Cardiac septum (tissue), 1 donor: Measurements from ENCODE around the gene CYP4A11. TPM values are rescaled to one million over a fixed set of nuclear protein-coding genes. Genes with fewer than 3 reads are reported as not detected.
"Not testable (repeated sequence)": the region's sequence is repeated elsewhere in the genome, so short reads cannot be mapped to it uniquely, and the experiment has no call there.

Experiments
- DNase-seq: peaks from one replicate; pipeline ENCODE4 v3.0.0-alpha.2; 2020; ENCODE audit warnings: low spot score
- intact Hi-C: fragments of 100-400 bp; cut with DNase I; formaldehyde crosslinking; loops from one replicate; pipeline ENCODE4 v1.14.0; 2022
- total RNA-seq: library from RNA; stranded (reverse); fragmentation: NEBNext Ultra II Directional; extraction: Animal tissue kit (Norgen Biotek cat#: 25700); gene quantifications from one replicate; pipeline ENCODE4 v1.2.1, GENCODE V29; 2021
- donor health status: DM: no; HTN: no; CAD: no.

CYP4A11 gene
- total RNA-seq, 1 donor from 2014 or later, result not detected

DNA sequence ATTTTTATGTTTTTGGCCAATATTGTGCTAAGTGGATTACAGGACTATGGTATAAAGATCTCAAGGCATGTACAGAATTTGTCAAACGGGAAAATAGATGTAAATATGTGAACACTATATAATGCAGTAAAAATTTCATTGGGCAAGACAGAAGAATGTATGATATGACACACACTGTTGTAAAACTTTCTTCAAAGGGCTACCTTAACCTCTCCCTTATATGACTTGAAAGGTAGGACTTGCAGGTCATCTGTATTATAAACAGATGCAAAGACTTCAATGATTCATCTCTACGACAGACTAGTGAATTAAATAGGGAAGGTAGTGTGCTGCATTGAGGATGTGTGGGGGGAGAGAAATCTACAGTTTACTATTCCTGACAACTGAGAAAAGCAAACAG lies 9.3 kb downstream of the CYP4A11 start:
- DNase-seq, intact Hi-C loops: not testable (repeated sequence)

DNA sequence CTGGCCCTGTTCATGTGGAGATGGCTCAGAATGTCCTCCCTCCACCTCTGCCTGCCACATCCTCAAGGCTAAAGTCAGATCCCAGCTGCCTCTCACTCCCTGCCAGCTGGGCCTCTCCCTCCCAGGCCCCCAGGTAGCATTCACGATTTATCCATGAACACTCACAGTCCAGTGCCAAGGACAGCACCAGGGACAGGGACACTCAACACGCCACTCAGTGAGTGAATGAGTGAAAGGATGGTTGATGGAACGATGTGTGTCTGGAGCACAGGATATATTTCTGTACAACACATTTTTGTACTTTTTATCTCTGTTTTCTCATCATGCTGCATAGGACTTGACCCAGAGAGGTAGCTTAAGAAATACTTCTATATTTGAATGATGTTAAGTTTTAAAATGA lies 10.1 kb downstream of the CYP4A11 start:
- intact Hi-C loops, result no loop called here

DNA sequence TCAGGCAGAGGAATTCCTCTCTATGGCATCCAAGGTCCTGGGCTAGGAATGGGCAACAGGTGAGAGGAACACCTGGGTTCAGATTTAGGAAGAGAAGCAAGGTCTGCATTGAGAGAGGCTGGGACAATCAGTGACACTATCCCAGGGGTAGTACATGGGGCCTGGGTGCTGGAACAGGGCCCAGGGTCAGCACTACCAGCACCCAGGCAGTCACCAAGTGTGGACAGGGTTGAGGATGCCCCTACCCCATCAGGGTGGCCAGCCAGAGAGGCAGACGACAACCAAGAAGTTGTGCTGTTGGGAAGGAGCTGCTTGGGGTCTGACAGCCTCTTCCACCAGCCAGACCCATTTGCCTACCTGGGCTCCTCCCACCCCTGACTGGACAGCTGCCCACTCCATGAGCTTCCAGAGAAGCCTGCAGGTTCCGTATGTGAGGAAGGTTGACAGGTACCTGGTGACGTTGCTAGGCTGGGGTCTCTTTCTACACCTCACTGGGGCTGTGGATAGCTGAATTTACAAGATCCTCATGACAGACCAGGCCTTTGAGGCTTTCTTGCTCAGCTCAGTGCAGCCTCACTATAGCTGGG lies 13.9 kb downstream of the CYP4A11 start:
- intact Hi-C loops, result no loop called here
- DNase-seq, result no peak

More for the DNA sequence above, 10.1 kb downstream of the CYP4A11 start:
- no peak for DNase-seq

DNA sequence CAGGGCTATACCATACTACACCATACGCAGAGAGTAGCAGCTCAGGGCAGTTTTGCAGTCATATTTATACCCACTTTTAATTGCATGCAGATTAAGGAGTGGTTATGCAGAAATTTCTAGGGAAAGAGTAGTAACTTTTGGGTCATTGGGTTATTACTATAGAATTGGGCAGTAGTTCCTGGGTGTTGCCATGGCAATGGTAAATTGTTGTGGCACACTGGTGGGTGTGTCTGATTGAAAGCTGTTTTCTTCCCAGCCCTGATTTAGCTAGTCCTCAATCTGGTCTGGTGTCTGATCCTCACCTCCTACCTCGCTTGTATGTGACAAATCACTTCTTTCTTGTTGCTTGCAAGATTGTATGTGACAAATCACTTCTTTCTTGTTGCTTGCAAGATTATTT lies 30.5 kb downstream of the CYP4A11 start:
- DNase-seq, result no peak
- intact Hi-C loops, result no loop called here

DNA sequence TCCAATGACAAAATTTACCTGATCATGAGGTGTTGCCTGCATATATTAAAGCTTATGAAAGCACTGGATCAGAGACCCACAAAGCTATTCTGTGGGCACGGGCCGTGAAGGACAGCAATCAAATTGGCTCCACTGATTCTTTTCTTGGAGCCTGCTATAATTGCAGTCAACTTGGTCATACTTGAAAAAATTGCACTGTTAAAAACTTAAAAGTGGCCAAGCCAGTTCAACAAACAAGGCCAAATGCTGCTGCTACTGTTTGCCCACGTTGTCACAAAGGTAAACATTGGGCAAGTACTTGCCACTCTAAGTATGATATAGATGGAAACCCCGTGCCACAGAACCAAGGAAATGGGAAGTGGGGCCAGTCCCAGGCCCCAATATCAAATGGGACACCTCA lies 37.8 kb downstream of the CYP4A11 start:
- no peak for DNase-seq
- intact Hi-C loops, result no loop called here

DNA sequence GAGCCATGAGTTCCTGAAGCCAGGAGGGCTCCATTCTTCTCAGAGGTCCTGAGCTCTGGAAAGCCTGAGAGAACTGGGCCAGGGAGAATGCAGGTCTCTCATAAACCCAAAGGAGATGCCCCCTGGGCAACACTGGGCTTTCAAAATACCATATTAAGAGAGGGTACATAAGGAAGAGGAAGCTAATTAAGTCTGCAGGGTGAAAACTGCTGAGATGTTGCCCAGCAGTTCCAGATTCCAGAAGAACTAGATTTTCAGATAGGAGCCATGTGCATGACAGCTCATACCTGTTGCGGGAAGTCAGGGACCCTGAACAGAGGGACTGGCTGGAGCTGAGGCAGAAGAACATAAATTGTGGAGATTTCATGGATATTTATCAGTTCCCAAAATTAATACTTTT lies 40.9 kb downstream of the CYP4A11 start:
- DNase-seq, result no peak
- intact Hi-C loops, result no loop called here

DNA sequence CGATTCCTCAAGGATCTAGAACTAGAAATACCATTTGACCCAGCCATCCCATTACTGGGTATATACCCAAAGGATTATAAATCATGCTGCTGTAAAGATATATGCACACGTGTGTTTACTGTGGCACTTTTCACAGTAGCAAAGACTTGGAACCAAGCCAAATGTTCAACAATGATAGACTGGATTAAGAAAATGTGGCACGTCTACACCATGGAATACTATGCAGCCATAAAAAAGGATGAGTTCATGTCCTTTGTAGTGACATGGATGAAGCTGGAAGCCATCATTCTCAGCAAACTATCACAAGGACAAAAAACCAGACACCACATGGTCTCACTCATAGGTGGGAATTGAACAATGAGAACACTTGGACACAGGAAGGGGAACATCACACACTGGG lies 59.6 kb downstream of the CYP4A11 start:
- intact Hi-C loops, DNase-seq: not testable (repeated sequence)

Other genes with a start within 250 kb of the CYP4A11 start
- 53.7 TPM for gene EFCAB14, start 222.4 kb downstream of the CYP4A11 start, total RNA-seq
- gene CYP4B1, start 142.4 kb downstream of the CYP4A11 start, total RNA-seq, result not detected
- gene CYP4X1, start 82.2 kb upstream of the CYP4A11 start, total RNA-seq, result 0.86 TPM
- not detected for gene CYP4Z1, start 125.8 kb upstream of the CYP4A11 start, total RNA-seq
- gene CYP4A22, start 196.0 kb upstream of the CYP4A11 start, total RNA-seq, result not detected
- not detected for gene PDZK1IP1, start 248.6 kb upstream of the CYP4A11 start, total RNA-seq